GM21576 (cell line): ENCODE results near the gene MEDAG.

Source experiments
- ATAC-seq: cut with Tn5 transposase; IDR thresholded peaks from one replicate; pipeline ENCODE4 v1.9.1; 2021; ENCODE audit warnings: mild to moderate bottlenecking, moderate library complexity; ENCODE audit not compliant: unreplicated experiment

MEDAG gene

DNA sequence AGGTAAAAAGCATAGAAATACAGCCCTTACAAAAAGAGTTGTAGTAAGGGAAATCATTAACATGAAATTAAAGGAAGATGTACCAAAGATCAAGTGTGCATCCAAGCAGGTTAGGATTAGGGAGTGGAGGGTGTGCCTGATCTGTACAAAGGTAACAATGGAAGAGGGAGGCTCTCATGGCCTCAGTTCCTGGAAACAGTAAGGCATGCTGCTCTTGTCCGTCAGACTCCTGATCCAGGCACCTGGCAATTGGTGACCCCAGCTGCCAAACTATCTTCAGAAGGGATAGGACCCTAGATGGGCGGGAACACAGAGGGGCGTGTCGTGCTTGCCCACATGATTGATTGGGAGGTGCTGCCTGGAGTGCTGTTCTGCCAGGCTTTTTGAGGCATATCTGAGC lies 30.9 kb downstream of the MEDAG start:
- ATAC-seq: no peak

DNA sequence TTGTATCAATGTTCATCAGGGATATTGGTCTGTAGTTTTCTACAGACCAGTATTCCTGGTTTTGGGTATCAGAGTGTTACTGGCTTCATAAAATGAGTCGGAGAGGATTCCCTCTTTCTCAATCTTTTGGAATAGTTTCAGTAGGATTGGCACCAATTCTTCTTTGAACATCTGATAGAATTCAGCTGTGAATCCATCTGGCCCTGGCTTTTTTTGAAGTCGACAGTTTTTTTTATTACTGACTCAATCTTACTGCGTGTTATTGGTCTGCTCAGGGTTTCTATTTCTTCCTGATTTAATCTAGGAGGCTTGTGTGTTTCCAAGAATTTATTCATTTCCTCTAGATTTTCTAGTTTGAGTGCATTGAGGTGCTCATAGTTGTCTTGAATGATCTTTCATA lies 37.8 kb downstream of the MEDAG start:
- no peak for ATAC-seq

DNA sequence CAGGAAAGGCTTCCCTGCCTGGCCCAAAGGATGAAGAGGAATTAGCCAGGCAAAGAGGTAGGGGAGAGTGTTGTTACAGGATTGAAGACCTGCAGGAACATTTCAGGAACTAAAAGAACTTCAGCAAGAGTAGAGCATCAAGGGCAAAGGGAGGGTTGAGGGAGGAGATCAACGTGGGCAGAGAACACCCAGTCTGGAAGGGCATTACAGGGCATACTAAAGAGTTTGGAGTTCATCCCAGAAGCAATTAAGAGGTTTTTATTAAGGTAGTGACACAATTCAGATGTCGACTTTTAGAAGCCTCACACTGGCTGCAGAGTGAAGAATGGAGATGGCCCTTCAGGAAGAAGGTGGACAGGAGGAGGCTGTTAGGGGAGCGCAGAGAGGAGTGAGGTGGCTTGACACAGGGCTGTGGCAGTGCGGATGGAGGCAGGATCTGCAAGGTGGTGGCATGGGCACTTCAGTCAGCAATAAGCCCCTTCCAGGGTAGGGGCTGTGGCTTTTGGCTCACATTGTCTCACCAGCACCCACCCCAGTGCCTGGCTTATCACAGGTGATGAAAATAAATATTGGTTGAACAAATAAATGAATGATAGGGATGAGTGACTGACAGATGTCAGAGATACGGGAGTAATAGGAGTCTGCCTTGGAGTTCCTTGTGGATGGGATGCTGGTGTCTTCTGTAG lies 51.3 kb downstream of the MEDAG start:
- no peak for ATAC-seq

DNA sequence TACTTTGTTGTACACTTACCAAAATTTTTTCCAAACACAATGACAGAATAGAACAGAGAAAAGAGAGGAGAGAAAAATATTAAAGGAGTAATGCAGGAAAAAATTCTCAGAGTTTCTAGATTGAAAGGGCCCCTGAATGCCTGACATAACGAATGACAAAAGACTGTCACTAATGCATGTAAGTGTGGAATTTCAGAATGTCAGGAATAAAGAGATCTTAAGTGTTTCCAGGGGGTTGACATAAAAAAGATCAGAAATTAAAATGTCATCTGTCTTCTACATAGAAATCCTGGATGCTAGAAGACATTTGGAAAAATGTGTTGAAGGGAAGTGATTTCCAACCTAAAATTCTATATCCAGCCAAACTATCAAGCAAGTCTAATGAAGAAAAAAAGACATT lies 53.6 kb downstream of the MEDAG start:
- no peak for ATAC-seq

DNA sequence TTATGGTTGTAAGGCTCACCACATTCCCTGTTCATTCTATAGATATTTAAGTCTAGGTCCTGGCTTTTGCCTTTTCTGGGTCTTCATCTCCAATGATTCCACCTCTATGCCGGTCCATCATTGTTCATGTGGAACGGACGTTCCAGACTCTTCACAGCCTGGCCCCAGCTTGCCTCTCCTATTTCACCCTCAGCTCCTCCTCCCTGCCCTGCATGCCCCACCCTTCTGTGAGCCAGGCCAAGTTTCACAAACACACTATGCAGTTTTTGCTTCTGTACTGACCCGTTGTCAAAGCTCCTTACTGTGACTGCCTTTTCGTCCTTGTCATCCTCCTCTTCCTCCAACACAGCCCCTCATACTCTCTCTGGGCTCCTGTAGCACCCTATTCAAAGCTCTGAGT lies 57.7 kb downstream of the MEDAG start:
- no peak for ATAC-seq

DNA sequence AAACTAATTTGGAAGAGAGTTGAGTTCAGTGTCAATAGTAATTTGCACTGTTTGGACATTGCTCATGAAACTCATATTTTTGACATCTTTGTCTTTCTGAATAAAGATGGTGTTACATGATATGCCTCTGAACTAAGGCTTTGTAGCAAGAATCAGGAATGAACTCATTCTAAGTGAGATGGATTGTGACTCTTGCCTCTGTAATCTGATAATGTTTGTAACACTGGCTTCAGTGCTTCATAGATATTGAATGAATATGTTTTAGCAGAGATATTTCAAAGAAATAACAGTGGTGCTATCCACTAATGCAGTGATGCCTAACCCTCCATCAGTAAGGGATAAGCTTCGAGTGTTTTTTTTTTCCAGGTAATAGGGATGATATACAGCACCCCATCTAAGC lies 59.3 kb downstream of the MEDAG start:
- ATAC-seq: no peak

DNA sequence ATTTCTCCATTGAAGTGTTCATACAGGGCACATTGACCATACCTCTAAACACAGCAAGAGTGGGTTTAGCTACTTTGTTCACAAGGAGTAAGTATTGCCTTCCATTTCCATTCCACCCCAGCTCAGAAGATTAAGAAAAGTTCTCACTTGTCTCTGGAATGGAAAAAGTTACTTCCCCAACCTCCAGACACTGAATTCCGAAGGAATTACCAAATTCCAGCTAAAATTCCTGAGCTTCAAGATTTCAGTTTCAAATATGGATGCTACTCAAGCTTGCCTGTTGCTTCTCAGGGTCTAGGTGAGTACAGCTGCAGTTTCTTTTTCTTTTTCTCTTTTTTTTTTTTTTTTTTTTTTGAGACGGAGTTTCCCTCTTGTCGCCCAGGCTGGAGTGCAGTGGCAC lies 60.0 kb downstream of the MEDAG start:
- ATAC-seq: no peak

DNA sequence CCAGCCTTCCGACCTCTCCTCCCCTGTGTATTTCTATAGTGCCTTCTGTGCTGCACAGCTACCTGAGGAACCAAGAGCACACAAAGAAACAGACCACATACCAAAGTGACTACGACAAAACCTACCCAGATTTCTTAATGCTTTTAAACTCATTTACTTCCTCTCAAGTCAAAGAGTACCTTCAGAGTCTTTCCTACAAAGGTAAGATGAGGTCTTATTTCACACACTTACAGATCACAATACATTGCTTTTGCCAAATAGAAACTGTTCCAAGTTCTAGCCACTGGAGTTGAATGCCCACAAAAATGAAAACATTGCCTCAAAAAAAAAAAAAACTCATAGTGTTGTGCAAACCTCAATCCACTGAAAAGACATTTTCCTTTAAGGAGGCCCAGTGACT lies 62.8 kb downstream of the MEDAG start:
- no peak for ATAC-seq

DNA sequence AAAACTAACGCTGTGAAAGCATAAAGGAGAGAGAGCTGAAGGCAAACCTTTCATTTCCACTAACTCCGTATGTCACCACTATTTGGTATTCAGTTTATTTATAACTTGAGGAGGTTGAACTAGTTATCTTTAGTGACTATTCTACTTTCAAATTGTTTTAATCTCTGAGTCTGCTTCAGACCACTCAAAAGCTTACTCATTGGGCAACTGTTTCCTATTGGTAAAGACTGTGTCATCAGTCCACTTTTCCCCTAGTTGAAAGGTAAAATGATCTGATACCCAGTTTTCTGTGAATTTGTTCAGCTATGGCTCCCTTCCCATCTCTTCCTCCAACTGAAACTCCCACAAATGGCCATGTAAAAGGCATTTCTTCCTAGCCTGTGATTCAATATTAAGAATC lies 65.5 kb downstream of the MEDAG start:
- no peak for ATAC-seq

DNA sequence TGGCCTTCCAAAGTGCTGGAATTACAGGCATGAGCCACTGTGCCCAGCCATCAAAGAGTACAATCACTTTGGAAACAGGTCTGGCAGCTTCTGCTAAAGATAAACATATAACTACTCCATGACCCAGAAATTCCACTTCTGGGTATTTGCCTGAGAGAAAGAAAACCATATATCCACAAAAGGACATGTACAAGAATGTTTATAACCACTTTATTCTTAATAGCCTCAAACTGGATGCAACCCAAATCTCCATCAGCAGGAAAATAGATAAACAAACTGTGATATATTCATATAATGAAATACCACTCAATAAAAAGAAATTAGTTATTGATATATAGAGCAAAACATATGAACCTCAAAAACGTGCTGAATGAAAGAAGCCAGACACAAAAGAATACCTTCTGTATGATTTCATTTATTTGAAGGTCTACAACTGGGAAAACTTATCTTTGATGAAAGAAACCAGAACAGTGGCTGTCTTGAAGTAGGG lies 66.9 kb downstream of the MEDAG start:
- no peak for ATAC-seq

DNA sequence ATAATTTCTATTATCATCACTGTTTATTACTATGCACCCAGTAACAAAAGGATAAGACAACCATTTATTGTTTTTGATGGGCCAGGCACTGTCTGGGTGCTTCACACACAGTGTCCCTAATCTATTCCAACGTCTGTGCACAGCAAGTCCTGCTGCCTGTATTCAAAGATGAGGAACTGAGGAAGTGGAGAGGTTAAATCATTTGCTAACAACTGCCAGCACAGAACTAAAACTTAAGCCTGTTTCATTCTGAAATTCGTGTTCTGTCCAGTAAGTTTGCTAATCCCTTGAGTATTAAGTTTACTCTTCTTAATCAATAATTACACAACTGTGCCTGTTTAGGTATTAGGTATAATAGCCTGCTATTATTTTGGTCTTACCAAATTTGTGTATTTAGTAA lies 68.3 kb downstream of the MEDAG start:
- no peak for ATAC-seq
